Fibroblast of lung (primary cell): ENCODE measurements around the gene RIPOR2.

Source experiments
- EZH2 ChIP-seq: IDR thresholded peaks from 2 replicates; pipeline ENCODE4 v1.5.1; 2012; ENCODE audit warnings: low read length, control low read depth, mild to moderate bottlenecking; ENCODE audit errors: missing control alignments
- TF ChIP-seq, protein P1 (sequence below), 2 donors: IDR thresholded peaks in 1 of 2; conservative IDR thresholded peaks in 1 of 2; 1 replicate in 1 of 2; 2 replicates in 1 of 2; pipeline ENCODE4 v1.5.1; 2011 to 2012; ENCODE audit warnings: low read length in 2 of 2, control low read depth in 1 of 2, inconsistent platforms in 1 of 2, low read depth in 1 of 2, mild to moderate bottlenecking in 1 of 2

DNA sequence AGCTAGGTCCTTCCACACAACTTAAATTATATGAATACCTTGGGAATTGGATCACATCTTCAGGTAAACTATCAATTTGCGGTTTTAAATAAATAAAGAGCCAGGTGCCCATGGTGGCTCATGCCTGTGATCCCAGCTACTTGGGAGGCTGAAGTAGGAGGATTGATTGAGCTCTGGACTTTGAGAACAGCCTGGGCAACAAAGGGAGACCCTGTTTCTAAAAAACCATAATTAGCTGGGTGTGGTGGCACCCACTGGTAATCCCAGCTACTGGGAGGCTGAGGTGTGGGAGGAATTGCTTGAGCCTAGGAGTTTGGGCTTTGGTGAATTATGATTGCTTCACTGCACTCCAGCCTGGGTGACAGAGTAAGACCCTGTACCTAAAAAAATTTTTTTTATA, 157.6 kb downstream of the RIPOR2 start:
- TF ChIP-seq, protein P1, sequence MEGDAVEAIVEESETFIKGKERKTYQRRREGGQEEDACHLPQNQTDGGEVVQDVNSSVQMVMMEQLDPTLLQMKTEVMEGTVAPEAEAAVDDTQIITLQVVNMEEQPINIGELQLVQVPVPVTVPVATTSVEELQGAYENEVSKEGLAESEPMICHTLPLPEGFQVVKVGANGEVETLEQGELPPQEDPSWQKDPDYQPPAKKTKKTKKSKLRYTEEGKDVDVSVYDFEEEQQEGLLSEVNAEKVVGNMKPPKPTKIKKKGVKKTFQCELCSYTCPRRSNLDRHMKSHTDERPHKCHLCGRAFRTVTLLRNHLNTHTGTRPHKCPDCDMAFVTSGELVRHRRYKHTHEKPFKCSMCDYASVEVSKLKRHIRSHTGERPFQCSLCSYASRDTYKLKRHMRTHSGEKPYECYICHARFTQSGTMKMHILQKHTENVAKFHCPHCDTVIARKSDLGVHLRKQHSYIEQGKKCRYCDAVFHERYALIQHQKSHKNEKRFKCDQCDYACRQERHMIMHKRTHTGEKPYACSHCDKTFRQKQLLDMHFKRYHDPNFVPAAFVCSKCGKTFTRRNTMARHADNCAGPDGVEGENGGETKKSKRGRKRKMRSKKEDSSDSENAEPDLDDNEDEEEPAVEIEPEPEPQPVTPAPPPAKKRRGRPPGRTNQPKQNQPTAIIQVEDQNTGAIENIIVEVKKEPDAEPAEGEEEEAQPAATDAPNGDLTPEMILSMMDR (conservative IDR thresholded peaks at IDR 0.05 in 1 of 2, IDR thresholded peaks at IDR 0.05 in 1 of 2; ENCODE audit: low read depth in 1 of 2, low read length in 2 of 2), result no peak
- TF ChIP-seq EZH2, result no peak
